Measurements from ENCODE around the gene L1TD1. TPM values are rescaled to one million over a fixed set of nuclear protein-coding genes. Genes with fewer than 3 reads are reported as not detected.

Gene L1TD1
- total and polyA plus RNA-seq, 2 of the 13 experiments (the other 11 are each of a cell fraction or from before 2014, with no cell fraction given) = not detected

DNA sequence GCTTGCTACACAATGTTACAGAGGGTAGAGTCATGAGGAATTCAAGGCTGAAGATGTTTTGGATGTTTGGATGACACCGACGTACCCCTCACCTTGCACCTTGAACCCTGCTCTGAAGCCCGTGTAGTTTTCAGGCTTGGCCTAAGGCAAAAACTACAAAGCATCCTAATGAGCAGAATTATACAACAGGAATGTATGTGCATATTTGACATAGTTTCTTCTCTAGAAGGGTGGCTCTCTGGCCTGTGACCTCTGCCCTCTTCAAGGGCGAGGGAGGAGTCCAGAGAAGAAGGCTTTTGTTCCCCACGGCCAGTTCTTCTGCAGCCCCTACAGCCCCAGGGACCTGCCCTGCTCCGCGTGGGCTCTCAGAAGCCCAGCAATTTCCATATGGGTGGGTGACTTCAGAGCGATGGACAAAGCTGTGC, 43.3 kb downstream of the L1TD1 start (continued):
- TF ChIP-seq, protein P1, sequence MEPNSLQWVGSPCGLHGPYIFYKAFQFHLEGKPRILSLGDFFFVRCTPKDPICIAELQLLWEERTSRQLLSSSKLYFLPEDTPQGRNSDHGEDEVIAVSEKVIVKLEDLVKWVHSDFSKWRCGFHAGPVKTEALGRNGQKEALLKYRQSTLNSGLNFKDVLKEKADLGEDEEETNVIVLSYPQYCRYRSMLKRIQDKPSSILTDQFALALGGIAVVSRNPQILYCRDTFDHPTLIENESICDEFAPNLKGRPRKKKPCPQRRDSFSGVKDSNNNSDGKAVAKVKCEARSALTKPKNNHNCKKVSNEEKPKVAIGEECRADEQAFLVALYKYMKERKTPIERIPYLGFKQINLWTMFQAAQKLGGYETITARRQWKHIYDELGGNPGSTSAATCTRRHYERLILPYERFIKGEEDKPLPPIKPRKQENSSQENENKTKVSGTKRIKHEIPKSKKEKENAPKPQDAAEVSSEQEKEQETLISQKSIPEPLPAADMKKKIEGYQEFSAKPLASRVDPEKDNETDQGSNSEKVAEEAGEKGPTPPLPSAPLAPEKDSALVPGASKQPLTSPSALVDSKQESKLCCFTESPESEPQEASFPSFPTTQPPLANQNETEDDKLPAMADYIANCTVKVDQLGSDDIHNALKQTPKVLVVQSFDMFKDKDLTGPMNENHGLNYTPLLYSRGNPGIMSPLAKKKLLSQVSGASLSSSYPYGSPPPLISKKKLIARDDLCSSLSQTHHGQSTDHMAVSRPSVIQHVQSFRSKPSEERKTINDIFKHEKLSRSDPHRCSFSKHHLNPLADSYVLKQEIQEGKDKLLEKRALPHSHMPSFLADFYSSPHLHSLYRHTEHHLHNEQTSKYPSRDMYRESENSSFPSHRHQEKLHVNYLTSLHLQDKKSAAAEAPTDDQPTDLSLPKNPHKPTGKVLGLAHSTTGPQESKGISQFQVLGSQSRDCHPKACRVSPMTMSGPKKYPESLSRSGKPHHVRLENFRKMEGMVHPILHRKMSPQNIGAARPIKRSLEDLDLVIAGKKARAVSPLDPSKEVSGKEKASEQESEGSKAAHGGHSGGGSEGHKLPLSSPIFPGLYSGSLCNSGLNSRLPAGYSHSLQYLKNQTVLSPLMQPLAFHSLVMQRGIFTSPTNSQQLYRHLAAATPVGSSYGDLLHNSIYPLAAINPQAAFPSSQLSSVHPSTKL (CRISPR knock-in tag; IDR thresholded peaks at IDR 0.05) = peak; percentile 96
- TF ChIP-seq KIAA2018 (CRISPR knock-in tag; IDR thresholded peaks at IDR 0.05; ENCODE audit: borderline replicate concordance) = no peak
- TF ChIP-seq ZNF501 (CRISPR knock-in tag; IDR thresholded peaks at IDR 0.05) = 0 out of 2 replicates have a peak, but pooled peaks have one; percentile 16
- no peak for TF ChIP-seq ZNF468 (CRISPR knock-in tag; IDR thresholded peaks at IDR 0.05)
- peak; percentile 47; the same call in 1 of the 2 replicates for TF ChIP-seq KAT8 (CRISPR knock-in tag; IDR thresholded peaks at IDR 0.05)
- TF ChIP-seq TBX2 (CRISPR knock-in tag; IDR thresholded peaks at IDR 0.05; ENCODE audit: borderline replicate concordance) = peak; percentile 91
- no peak for TF ChIP-seq POLR2AphosphoS5 (IDR thresholded peaks at IDR 0.05; ENCODE audit: low read depth, low read length)
- TF ChIP-seq TARDBP (CRISPR knock-in tag; IDR thresholded peaks at IDR 0.05) = peak; percentile 89
- no peak; the same call in 1 of the 2 replicates for TF ChIP-seq ZKSCAN1 (IDR thresholded peaks at IDR 0.05; ENCODE audit: low read length)
- TF ChIP-seq ATF6 (CRISPR knock-in tag; conservative IDR thresholded peaks at IDR 0.05) = no peak
- no peak for TF ChIP-seq RBFOX2 (IDR thresholded peaks at IDR 0.05; ENCODE audit: low read depth, low read length)
- no peak; the same call in 1 of the 2 replicates for TF ChIP-seq NFE2L2 (IDR thresholded peaks at IDR 0.05; ENCODE audit: low read length)
- peak; percentile 35; the same call in 1 of the 2 replicates for TF ChIP-seq ATF1 (CRISPR knock-in tag; IDR thresholded peaks at IDR 0.05)
- TF ChIP-seq, protein P2, sequence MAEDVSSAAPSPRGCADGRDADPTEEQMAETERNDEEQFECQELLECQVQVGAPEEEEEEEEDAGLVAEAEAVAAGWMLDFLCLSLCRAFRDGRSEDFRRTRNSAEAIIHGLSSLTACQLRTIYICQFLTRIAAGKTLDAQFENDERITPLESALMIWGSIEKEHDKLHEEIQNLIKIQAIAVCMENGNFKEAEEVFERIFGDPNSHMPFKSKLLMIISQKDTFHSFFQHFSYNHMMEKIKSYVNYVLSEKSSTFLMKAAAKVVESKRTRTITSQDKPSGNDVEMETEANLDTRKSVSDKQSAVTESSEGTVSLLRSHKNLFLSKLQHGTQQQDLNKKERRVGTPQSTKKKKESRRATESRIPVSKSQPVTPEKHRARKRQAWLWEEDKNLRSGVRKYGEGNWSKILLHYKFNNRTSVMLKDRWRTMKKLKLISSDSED (CRISPR knock-in tag; IDR thresholded peaks at IDR 0.05) = no peak
- TF ChIP-seq ZNF383 (CRISPR knock-in tag; IDR thresholded peaks at IDR 0.05; ENCODE audit: borderline replicate concordance) = no peak
